H9 (cell line): Measurements from ENCODE around the gene LGMN. TPM values are rescaled to one million over a fixed set of nuclear protein-coding genes. Genes with fewer than 3 reads are reported as not detected.

Experiments
- DNase-seq: peaks from one replicate; pipeline ENCODE4 v3.0.0-alpha.2; 2017
- H2AFZ ChIP-seq: one replicate; pipeline ENCODE4 v1.6.1; 2013; ENCODE audit warnings: mild to moderate bottlenecking, low read length, control low read depth, moderate library complexity
- H2AK5ac ChIP-seq: 2 replicates; pipeline ENCODE4 v1.6.1; 2013; ENCODE audit warnings: low read length, control low read depth, mixed read lengths; ENCODE audit not compliant: insufficient read length
- H2BK120ac ChIP-seq: one replicate; pipeline ENCODE4 v1.6.1; 2013; ENCODE audit warnings: low read depth, mild to moderate bottlenecking, low read length, control low read depth, inconsistent platforms; ENCODE audit not compliant: poor library complexity, severe bottlenecking
- H2BK12ac ChIP-seq: 2 replicates; pipeline ENCODE4 v1.6.1; 2013; ENCODE audit warnings: low read length, control low read depth, mixed read lengths, low read depth; ENCODE audit not compliant: insufficient read length
- H2BK15ac ChIP-seq: 2 replicates; pipeline ENCODE4 v1.6.1; 2013; ENCODE audit warnings: low read depth, low read length, control low read depth
- H2BK20ac ChIP-seq: one replicate; pipeline ENCODE4 v1.6.1; 2013; ENCODE audit warnings: low read depth, mild to moderate bottlenecking, low read length, control low read depth, inconsistent platforms; ENCODE audit not compliant: poor library complexity, severe bottlenecking
- H2BK5ac ChIP-seq: 2 replicates; pipeline ENCODE4 v1.6.1; 2013; ENCODE audit warnings: low read length, control low read depth, mixed read lengths; ENCODE audit not compliant: insufficient read length
- H3K14ac ChIP-seq: 2 replicates; pipeline ENCODE4 v1.6.1; 2013; ENCODE audit warnings: low read length, control low read depth; ENCODE audit not compliant: insufficient read depth
- H3K18ac ChIP-seq: 2 replicates; pipeline ENCODE4 v1.6.1; 2013; ENCODE audit warnings: low read depth, mild to moderate bottlenecking, mixed read lengths, low read length, control low read depth; ENCODE audit not compliant: insufficient read length
- H3K23ac ChIP-seq: 2 replicates; pipeline ENCODE4 v1.6.1; 2013; ENCODE audit warnings: low read length, control low read depth, mixed read lengths, low read depth; ENCODE audit not compliant: insufficient read length
- H3K23me2 ChIP-seq: 2 replicates; pipeline ENCODE4 v1.6.1; 2013; ENCODE audit warnings: low read depth, mild to moderate bottlenecking, mixed read lengths, low read length, control low read depth; ENCODE audit not compliant: insufficient read length, poor library complexity, severe bottlenecking
- H3K27ac ChIP-seq: 2 replicates; pipeline ENCODE4 v1.5.1; 2013; ENCODE audit warnings: low read length, control low read depth, mixed read lengths, low read depth; ENCODE audit not compliant: insufficient read length
- H3K27me3 ChIP-seq: 2 replicates; pipeline ENCODE4 v1.6.1; 2013; ENCODE audit warnings: low read length, control low read depth, inconsistent platforms; ENCODE audit not compliant: insufficient read depth
- H3K4ac ChIP-seq: 2 replicates; pipeline ENCODE4 v1.6.1; 2013; ENCODE audit warnings: low read depth, mild to moderate bottlenecking, control low read depth, inconsistent platforms, low read length, moderate library complexity
- H3K4me1 ChIP-seq: 2 replicates; pipeline ENCODE4 v1.6.1; 2013; ENCODE audit warnings: low read length, control low read depth, inconsistent platforms; ENCODE audit not compliant: insufficient read depth
- H3K4me2 ChIP-seq: 2 replicates; pipeline ENCODE4 v1.6.1; 2013; ENCODE audit warnings: low read length, control low read depth, mixed read lengths; ENCODE audit not compliant: insufficient read length, insufficient read depth
- H3K56ac ChIP-seq: 2 replicates; pipeline ENCODE4 v1.6.1; 2013; ENCODE audit warnings: low read depth, mild to moderate bottlenecking, mixed read lengths, low read length, control low read depth; ENCODE audit not compliant: insufficient read length
- H3K79me1 ChIP-seq: 2 replicates; pipeline ENCODE4 v1.6.1; 2013; ENCODE audit warnings: low read depth, mild to moderate bottlenecking, moderate library complexity, low read length, control low read depth, inconsistent platforms; ENCODE audit not compliant: insufficient read depth, poor library complexity, severe bottlenecking
- H3K79me2 ChIP-seq: 2 replicates; pipeline ENCODE4 v1.6.1; 2013; ENCODE audit warnings: low read length, control low read depth, inconsistent platforms; ENCODE audit not compliant: insufficient read depth
- H3K9ac ChIP-seq: 2 replicates; pipeline ENCODE4 v1.6.1; 2013; ENCODE audit warnings: low read length, control low read depth, mixed read lengths; ENCODE audit not compliant: insufficient read length; ENCODE audit errors: extremely low read depth
- H3K9me3 ChIP-seq: one replicate; pipeline ENCODE4 v1.6.1; 2013; ENCODE audit warnings: low read depth, low read length, inconsistent platforms; ENCODE audit not compliant: control insufficient read depth
- H3T11ph ChIP-seq: one replicate; pipeline ENCODE4 v1.6.1; 2013; ENCODE audit warnings: mild to moderate bottlenecking, low read length, control low read depth, inconsistent platforms
- H4K20me1 ChIP-seq: one replicate; pipeline ENCODE4 v1.6.1; 2013; ENCODE audit not compliant: control insufficient read depth, insufficient read length, insufficient read depth
- H4K5ac ChIP-seq: 2 replicates; pipeline ENCODE4 v1.6.1; 2013; ENCODE audit warnings: low read depth, mild to moderate bottlenecking, mixed read lengths, low read length, control low read depth; ENCODE audit not compliant: insufficient read length
- H4K8ac ChIP-seq: replicated peaks from 2 replicates; pipeline ENCODE4 v1.6.1; 2013; ENCODE audit warnings: low read length, control low read depth, mixed read lengths, low read depth; ENCODE audit not compliant: insufficient read length
- H4K91ac ChIP-seq: 2 replicates; pipeline ENCODE4 v1.6.1; 2013; ENCODE audit warnings: low read depth, mild to moderate bottlenecking, moderate library complexity, mixed read lengths, low read length, control low read depth; ENCODE audit not compliant: insufficient read length
- H3K27ac Mint-ChIP-seq, 3 experiments: 2 replicates in 2 of 3; 3 replicates in 1 of 3; pipeline ENCODE4 v1.8.0; 2020 to 2021; ENCODE audit warnings: mixed read lengths in 3 of 3, mild to moderate bottlenecking in 1 of 3, moderate library complexity in 1 of 3
- H3K27me3 Mint-ChIP-seq: 2 replicates; pipeline ENCODE4 v1.8.0; 2021; ENCODE audit warnings: low read depth, mild to moderate bottlenecking, moderate library complexity, mixed read lengths
- H3K36me3 Mint-ChIP-seq, 3 experiments: 2 replicates in 2 of 3; 3 replicates in 1 of 3; pipeline ENCODE4 v1.8.0; 2020 to 2021; ENCODE audit warnings: low read depth in 3 of 3, mixed read lengths in 3 of 3; ENCODE audit not compliant: insufficient read depth in 1 of 3
- H3K4me1 Mint-ChIP-seq, 2 experiments: 2 replicates each; pipeline ENCODE4 v1.8.0; 2020; ENCODE audit warnings: mixed read lengths in 2 of 2
- H3K4me3 Mint-ChIP-seq, 2 experiments: 2 replicates in 1 of 2; 3 replicates in 1 of 2; pipeline ENCODE4 v1.8.0; 2020 to 2021; ENCODE audit warnings: mild to moderate bottlenecking in 2 of 2, mixed read lengths in 2 of 2, moderate library complexity in 1 of 2
- H3K9me3 Mint-ChIP-seq, 2 experiments: 2 replicates in 1 of 2; 3 replicates in 1 of 2; pipeline ENCODE4 v1.8.0; 2020; ENCODE audit warnings: mild to moderate bottlenecking in 2 of 2, mixed read lengths in 2 of 2, moderate library complexity in 1 of 2
- WGBS: extraction: QIAGEN DNeasy Blood & Tissue Kit; methylation state at CpG from one replicate; pipeline ENCODE4 v1.1.7; 2013; ENCODE audit warnings: missing lambda C conversion rate, low lambda C conversion rate, mixed read lengths; ENCODE audit not compliant: insufficient read length; ENCODE audit errors: extremely low coverage; 5-methylcytosine and 5-hydroxymethylcytosine counted together
- total RNA-seq: library from RNA; stranded (reverse); gene quantifications from 2 replicates; pipeline ENCODE4 v1.2.1, GENCODE V29; 2021
- TF ChIP-seq, protein P1 (sequence below): fragments of 200-600 bp; sonication (generic); conservative IDR thresholded peaks from 3 replicates; pipeline ENCODE4 v1.8.0; 2021; ENCODE audit warnings: antibody characterized with exemption, mild to moderate bottlenecking

LGMN gene
- total RNA-seq, 1 experiment from 2014 or later: 55.3 TPM

DNA sequence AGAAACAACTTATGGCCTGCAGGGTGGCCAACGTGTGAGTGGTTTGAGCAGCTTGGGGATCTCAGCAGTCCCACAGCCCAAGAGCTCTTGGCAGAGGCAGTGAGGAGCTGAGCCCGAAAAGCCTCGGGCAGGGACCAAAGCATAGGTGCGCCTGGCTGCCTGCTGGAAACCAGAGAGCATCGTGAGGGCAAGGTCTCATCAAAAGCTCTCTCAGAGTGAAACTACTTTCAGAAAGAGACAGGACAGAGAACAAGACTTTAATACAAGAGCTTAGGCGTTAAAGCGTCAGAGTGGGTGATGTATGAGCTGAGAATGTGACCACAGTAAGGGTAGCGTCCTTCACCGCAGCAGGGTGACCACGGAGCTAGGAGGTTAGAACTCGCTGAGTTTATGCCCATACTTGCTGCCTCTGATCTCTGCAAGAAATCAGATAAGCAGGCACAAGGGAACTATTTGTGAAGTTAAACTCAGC lies 30.8 kb downstream of the LGMN start:
- H2BK120ac ChIP-seq: no peak overlapping the region
- peak overlapping the region in 2 of 3 experiments; percentile 23 to 34; a peak in 3 of 7 replicates for H3K27ac Mint-ChIP-seq
- H3K9me3 ChIP-seq: no peaks in the 10 kb centered on the region
- H3K27me3 Mint-ChIP-seq: no peaks in the 10 kb centered on the region
- no peaks in the 10 kb centered on the region for H3K79me2 ChIP-seq
- H2BK5ac ChIP-seq: no peak overlapping the region
- H3K9ac ChIP-seq: no peak overlapping the region
- no peak overlapping the region for H2BK15ac ChIP-seq
- no peak overlapping the region for H2AFZ ChIP-seq
- H4K91ac ChIP-seq: no peak overlapping the region
- no peak overlapping the region for H4K5ac ChIP-seq
- no peak overlapping the region for H2AK5ac ChIP-seq
- H3K23ac ChIP-seq: no peak overlapping the region
- H3T11ph ChIP-seq: no peak overlapping the region
- no peak overlapping the region for H3K27ac ChIP-seq
- no peaks in the 10 kb centered on the region for H3K79me1 ChIP-seq
- peaks cover 4 to 14% (median 4%) of the 10 kb centered on the region in 3 experiments for H3K36me3 Mint-ChIP-seq
- no peak overlapping the region for H4K8ac ChIP-seq
- no peak overlapping the region for H2BK20ac ChIP-seq
- DNase-seq: no peak
- H3K56ac ChIP-seq: no peak overlapping the region
- no peaks in the 10 kb centered on the region for H3K23me2 ChIP-seq
- WGBS: no CpG with 5 or more reads among the region's 11 CpGs
- H3K14ac ChIP-seq: no peak overlapping the region
- H3K4me1 ChIP-seq: no peaks in the 10 kb centered on the region
- no peaks in the 10 kb centered on the region for H3K4me1 Mint-ChIP-seq
- TF ChIP-seq, protein P1, sequence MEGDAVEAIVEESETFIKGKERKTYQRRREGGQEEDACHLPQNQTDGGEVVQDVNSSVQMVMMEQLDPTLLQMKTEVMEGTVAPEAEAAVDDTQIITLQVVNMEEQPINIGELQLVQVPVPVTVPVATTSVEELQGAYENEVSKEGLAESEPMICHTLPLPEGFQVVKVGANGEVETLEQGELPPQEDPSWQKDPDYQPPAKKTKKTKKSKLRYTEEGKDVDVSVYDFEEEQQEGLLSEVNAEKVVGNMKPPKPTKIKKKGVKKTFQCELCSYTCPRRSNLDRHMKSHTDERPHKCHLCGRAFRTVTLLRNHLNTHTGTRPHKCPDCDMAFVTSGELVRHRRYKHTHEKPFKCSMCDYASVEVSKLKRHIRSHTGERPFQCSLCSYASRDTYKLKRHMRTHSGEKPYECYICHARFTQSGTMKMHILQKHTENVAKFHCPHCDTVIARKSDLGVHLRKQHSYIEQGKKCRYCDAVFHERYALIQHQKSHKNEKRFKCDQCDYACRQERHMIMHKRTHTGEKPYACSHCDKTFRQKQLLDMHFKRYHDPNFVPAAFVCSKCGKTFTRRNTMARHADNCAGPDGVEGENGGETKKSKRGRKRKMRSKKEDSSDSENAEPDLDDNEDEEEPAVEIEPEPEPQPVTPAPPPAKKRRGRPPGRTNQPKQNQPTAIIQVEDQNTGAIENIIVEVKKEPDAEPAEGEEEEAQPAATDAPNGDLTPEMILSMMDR: no peak
- H3K4me2 ChIP-seq: no peak overlapping the region
- H3K18ac ChIP-seq: no peak overlapping the region
- H2BK12ac ChIP-seq: no peak overlapping the region
- peaks cover 0 to under 1% of the 10 kb centered on the region in 2 experiments; a peak in 1 of 5 replicates for H3K9me3 Mint-ChIP-seq
- H4K20me1 ChIP-seq: no peaks in the 10 kb centered on the region
- H3K4ac ChIP-seq: no peak overlapping the region
- H3K27me3 ChIP-seq: no peaks in the 10 kb centered on the region
- H3K4me3 Mint-ChIP-seq: no peak overlapping the region
